ENCODE results near the gene CDK19. TPM values are rescaled to one million over a fixed set of nuclear protein-coding genes. Genes with fewer than 3 reads are reported as not detected.

CDK19 gene
- total RNA-seq, 1 experiment from 2014 or later: 36.8 TPM

DNA sequence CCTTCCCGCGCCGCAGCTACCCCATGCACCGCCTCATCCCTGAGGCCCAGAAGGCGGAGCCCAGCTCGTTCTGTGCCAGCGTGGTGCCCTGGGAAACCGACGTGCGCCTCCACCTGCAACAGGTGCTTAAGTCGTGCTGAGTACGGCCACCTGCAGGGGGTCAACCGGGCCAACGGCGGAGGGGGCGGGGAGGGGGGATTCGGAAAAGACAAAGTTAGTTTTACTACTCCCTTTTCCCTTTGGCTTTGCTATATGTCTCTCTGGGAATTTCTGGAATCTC lies 168.9 kb downstream of the CDK19 start:
- H3K79me2 ChIP-seq (ENCODE audit: low read depth): no peaks in the 10 kb centered on the region
- no peaks in the 10 kb centered on the region; the same call in 1 of the 2 replicates for H4K20me1 ChIP-seq (ENCODE audit: insufficient read depth)
- H2AFZ ChIP-seq: no peak overlapping the region
- no peak for TF ChIP-seq EZH2 (IDR thresholded peaks at IDR 0.05; ENCODE audit: low read depth)
- TF ChIP-seq, protein P1, sequence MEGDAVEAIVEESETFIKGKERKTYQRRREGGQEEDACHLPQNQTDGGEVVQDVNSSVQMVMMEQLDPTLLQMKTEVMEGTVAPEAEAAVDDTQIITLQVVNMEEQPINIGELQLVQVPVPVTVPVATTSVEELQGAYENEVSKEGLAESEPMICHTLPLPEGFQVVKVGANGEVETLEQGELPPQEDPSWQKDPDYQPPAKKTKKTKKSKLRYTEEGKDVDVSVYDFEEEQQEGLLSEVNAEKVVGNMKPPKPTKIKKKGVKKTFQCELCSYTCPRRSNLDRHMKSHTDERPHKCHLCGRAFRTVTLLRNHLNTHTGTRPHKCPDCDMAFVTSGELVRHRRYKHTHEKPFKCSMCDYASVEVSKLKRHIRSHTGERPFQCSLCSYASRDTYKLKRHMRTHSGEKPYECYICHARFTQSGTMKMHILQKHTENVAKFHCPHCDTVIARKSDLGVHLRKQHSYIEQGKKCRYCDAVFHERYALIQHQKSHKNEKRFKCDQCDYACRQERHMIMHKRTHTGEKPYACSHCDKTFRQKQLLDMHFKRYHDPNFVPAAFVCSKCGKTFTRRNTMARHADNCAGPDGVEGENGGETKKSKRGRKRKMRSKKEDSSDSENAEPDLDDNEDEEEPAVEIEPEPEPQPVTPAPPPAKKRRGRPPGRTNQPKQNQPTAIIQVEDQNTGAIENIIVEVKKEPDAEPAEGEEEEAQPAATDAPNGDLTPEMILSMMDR (conservative IDR thresholded peaks at IDR 0.05): no peak
- no peak for DNase-seq
- no peaks in the 10 kb centered on the region; the same call in 1 of the 2 replicates for H3K9me3 ChIP-seq (ENCODE audit: insufficient read depth, low read depth)
- no peaks in the 10 kb centered on the region for H3K4me1 ChIP-seq (replicated peaks; ENCODE audit: insufficient read depth)
- H3K9me2 ChIP-seq (ENCODE audit: insufficient read depth): no peaks in the 10 kb centered on the region
- CTCF ChIA-PET: no interaction called here
- intact Hi-C loops (cut with micrococcal nuclease; ENCODE audit: unreplicated experiment): no loop called here
- POLR2A ChIA-PET (ENCODE audit: unreplicated experiment): no interaction called here
- no peak overlapping the region for H3K4me3 ChIP-seq
- H3K27ac ChIP-seq: no peak overlapping the region
- H3K27me3 ChIP-seq (ENCODE audit: insufficient read depth, low read depth): no peaks in the 10 kb centered on the region
- H3F3A ChIP-seq (ENCODE audit: insufficient read depth, low read depth): no peaks in the 10 kb centered on the region; the same call in 1 of the 2 replicates
- H3K36me3 ChIP-seq (ENCODE audit: low read depth): no peaks in the 10 kb centered on the region
- no peak overlapping the region for H3K4me2 ChIP-seq
- no TSS peak for BruUV-seq (replicated peaks)

DNA sequence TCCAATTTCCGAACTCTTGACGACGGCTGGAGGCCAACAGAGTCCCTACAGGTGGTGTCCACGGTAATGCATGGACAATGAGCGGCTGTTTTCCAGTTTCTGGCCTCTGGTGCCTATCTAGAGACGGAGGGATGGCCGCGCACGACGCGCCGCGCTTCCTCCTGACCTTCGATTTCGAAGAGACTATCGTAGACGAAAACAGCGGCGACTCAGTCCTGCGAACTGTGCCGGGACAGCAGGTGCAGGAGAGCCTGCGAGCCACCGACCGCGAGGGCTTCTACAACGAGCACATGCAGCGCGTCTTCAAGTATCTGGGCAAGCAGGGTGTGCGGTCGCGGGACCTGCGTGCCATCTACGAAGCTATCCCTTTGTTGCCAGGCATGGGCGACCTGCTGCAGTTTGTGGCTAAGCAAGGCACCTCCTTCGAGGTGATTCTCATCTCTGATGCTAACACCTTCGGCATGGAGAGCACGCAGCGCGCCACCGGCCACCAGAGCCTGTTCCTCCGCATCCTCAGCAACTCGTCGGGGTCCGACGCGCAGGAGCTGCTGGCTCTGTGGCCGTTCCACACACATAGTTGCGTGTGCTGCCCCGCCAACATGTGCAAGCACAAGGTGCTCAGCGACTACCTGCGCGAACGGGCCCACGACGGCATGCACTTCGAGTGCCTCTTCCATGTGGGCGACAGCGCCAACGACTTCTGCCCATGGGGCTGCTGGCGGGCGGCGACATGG lies 169.4 kb downstream of the CDK19 start:
- TF ChIP-seq, protein P1 (conservative IDR thresholded peaks at IDR 0.05): no peak
- no peak for TF ChIP-seq EZH2 (IDR thresholded peaks at IDR 0.05; ENCODE audit: low read depth)
- POLR2A ChIA-PET (ENCODE audit: unreplicated experiment): no interaction called here

DNA sequence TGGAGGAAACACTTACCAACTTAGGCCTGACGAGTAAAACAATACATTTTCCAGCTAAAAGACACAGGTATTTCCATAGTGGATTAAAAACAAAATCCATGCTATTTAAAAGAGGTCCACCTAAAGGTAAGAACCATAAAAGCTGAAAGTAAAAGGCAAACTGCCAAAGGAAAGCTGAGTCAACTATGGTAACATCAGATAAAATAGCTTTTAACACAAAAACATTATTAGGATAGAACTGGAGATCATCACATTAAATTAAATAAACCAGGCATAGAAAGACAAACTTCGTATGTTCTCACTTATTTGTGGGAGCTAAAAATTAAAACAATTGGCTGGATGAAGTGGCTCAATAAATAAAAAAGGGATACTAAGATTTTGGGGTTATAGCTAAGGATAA lies 172.1 kb downstream of the CDK19 start:
- H3K4me3 ChIP-seq: no peak overlapping the region
- H3K9me3 ChIP-seq (ENCODE audit: insufficient read depth, low read depth): no peaks in the 10 kb centered on the region; the same call in 1 of the 2 replicates
- intact Hi-C loops (cut with micrococcal nuclease; ENCODE audit: unreplicated experiment): no loop called here
- H3K27ac ChIP-seq: no peak overlapping the region
- no peaks in the 10 kb centered on the region for H3K36me3 ChIP-seq (ENCODE audit: low read depth)
- no peaks in the 10 kb centered on the region for H3K9me2 ChIP-seq (ENCODE audit: insufficient read depth)
- TF ChIP-seq EZH2 (IDR thresholded peaks at IDR 0.05; ENCODE audit: low read depth): no peak
- TF ChIP-seq, protein P1 (conservative IDR thresholded peaks at IDR 0.05): no peak
- POLR2A ChIA-PET (ENCODE audit: unreplicated experiment): no interaction called here
- CTCF ChIA-PET: interaction anchor here (0.5 to 0.6 kb wide), 2 partner anchors 140 to 239 kb away, joined by 3 to 6 read pairs; no protein-coding TSS in a partner anchor
- DNase-seq: no peak
- H3F3A ChIP-seq (ENCODE audit: insufficient read depth, low read depth): no peaks in the 10 kb centered on the region
- H3K79me2 ChIP-seq (ENCODE audit: low read depth): no peaks in the 10 kb centered on the region
- H3K4me1 ChIP-seq (replicated peaks; ENCODE audit: insufficient read depth): no peaks in the 10 kb centered on the region
- H3K27me3 ChIP-seq (ENCODE audit: insufficient read depth, low read depth): no peaks in the 10 kb centered on the region
- H2AFZ ChIP-seq: no peak overlapping the region
- BruUV-seq (replicated peaks): no TSS peak
- no peaks in the 10 kb centered on the region; the same call in 1 of the 2 replicates for H4K20me1 ChIP-seq (ENCODE audit: insufficient read depth)
- no peak overlapping the region for H3K4me2 ChIP-seq

More for the DNA sequence above, 169.4 kb downstream of the CDK19 start:
- Histone ChIP-seq H2AFZ (no peak overlapping the region), H3K4me1 (replicated peaks; ENCODE audit: insufficient read depth) (no peaks in the 10 kb centered on the region), H3K9me2 (ENCODE audit: insufficient read depth) (no peaks in the 10 kb centered on the region), H3K79me2 (ENCODE audit: low read depth) (no peaks in the 10 kb centered on the region), H3F3A (ENCODE audit: insufficient read depth, low read depth) (no peaks in the 10 kb centered on the region; the same call in 1 of the 2 replicates), H3K27ac (no peak overlapping the region), H3K9me3 (ENCODE audit: insufficient read depth, low read depth) (no peaks in the 10 kb centered on the region; the same call in 1 of the 2 replicates), H3K4me2 (no peak overlapping the region), H3K36me3 (ENCODE audit: low read depth) (no peaks in the 10 kb centered on the region), H4K20me1 (ENCODE audit: insufficient read depth) (no peaks in the 10 kb centered on the region; the same call in 1 of the 2 replicates), H3K27me3 (ENCODE audit: insufficient read depth, low read depth) (no peaks in the 10 kb centered on the region), H3K4me3 (no peak overlapping the region)
- no peak for DNase-seq
- CTCF ChIA-PET: no interaction called here
- intact Hi-C loops (cut with micrococcal nuclease; ENCODE audit: unreplicated experiment): no loop called here
- no TSS peak for BruUV-seq (replicated peaks)

Data from PC-9 (cell line).